CD4-positive, alpha-beta T cell treated with Interleukin-17A for 1 hour (primary cell): ENCODE measurements around the gene NUDT1.
"Not testable (repeated sequence)": the region's sequence is repeated elsewhere in the genome, so short reads cannot be mapped to it uniquely, and the experiment has no call there.

Experiments
- DNase-seq: peaks from one replicate; pipeline ENCODE4 v3.0.0-alpha.2; 2020

The NUDT1 gene

DNA sequence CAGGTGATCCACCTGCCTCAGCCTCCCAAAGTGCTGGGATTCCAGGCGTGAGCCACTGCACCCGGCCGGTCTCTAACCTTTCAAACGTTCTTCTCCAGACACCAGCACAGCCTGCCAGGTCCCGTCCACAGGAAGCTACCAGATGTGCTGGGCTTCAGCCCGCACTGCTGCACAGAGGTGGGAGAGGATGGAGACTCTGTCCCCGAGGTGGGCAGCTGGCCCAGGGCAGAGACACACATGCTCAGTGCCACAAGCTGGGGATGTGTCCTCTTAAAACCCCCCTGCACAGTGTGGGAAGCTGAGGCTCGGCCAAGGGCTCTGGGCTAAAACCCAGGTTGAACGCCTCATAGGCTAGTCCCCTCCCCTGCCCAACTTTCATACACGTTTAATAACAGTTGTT, 9.4 kb downstream of the NUDT1 start:
- DNase-seq, result no peak

DNA sequence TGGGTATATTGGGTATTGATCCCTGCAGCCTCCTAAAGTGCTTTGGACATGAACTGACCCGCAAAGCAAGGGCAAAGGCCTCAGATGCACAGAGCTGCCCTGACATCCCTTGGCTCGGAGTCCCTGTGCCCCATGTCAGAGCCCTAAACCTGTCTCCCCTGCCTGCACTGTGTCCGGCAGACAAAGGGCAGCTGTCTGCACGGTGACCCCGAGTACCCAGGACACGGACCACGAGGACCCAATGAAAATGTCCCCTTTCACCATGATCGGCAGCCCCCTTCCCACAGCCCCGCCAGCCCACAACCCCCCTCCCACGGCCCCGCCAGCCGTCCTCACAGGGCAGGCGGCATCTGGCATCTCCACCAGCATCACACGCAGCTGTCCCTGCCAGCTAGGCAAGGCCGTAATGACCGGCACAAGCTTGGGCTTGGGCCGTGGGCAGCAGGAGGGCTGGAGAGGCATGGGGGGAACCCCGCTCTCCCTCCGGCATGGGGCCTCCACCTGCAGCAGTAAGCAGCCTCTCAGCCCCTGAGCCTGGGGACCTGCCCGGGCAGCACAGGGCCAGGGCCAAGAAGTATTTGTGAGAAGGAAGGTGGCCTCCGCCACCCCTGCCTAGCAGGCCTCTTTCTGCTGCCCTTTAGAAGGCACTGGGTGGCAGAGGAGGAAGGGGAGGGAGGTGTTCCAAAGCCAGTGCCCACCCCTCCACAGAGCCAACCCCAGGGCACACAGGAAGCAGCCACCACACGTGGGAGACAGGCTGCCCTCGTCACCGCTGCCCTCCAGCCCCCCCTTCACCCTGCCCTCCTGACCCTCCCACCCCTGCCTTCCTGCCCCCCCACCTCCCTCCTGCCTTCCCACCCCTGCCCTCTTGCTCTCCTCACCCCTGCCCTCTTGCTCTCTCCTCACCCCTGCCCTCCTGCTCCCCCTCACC, 10.1 kb downstream of the NUDT1 start:
- no peak for DNase-seq

DNA sequence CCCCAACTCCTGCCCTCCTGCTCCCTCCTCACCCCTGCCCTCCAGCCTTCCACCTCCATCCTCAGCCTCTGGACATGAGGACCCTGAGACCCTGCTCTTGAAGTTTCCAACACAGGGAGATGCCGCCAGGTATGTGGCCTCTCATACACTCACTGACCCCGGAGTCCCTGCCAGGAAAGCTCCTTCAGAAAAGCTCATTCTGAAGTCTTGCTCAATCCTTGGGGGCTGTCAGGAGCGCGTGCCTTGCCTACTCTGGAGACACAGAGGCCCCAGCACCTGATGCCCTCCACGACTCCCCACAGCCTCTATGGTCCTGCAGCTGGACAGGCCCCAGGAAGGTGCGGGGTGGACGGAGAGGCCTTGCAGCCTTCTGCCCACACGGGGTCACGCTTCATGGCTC, 11.0 kb downstream of the NUDT1 start:
- no peak for DNase-seq

DNA sequence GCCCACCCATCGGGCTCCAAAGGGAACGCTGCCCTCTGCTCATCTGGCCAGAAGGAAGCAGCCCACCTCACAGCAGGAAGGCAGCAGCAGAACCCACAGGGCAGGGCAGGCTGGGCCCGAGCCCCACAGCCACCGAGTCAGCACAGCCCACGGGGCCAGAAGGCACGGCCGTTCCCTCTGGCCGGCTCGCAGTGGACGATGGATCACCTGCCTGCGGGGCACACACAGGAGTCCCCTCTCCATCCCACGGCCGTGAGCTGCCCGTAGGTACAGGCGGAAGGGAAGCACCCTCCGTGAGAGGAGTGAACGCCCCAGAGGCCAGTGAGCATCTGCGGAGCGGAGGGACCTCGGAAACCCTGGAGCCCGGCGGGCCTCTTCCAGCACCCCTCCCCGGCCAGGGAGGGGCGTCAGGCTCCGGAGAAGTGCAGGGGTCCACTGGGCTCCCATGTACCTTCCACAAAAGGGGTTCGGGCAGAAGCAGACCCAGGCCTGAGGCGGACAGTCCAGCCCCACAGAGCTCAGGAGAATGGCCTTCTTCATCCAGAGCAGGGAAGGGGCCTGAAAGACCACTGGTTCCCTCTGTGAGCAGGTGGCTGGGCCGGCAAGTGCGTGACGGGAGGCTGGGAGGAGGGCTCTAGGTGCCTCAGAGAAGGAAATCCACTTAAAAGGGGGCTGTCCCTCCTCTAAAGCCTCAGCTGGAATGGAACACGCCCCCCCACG, 11.7 kb downstream of the NUDT1 start:
- no peak for DNase-seq

DNA sequence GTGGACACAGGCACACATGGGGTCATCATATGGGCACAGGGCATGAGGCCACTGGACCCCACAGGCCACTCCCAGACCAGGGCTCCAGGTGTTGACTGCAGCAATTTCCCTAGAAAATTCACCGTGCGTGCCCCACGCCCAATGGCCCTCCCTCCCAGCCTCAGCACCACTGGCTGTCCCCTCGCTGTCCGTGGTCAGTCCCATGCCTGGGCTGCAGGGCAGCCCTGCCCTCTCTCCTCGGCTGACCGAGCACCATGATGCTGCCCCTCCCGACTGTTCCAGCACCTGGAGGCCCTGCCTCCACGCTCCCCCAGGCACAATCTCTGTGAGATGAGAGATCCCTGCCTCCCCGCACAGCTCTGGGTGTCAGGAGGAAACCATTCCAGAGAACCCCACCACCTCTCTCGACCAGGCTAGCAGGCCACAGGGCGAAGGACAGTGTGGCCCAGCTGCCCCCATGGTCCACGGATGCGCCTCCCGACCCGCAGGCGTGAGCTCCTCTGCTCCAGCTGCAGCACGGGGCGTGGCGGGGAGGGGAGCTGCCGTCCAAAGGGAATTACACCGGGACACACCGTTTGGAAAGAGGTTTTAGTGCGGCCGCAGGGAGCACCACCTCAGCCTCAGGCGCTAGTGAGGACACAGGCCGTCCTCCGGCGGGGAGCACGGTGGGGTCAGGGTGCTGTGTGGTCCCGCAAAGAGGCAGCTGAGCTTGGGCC, 12.6 kb downstream of the NUDT1 start:
- DNase-seq, result no peak

DNA sequence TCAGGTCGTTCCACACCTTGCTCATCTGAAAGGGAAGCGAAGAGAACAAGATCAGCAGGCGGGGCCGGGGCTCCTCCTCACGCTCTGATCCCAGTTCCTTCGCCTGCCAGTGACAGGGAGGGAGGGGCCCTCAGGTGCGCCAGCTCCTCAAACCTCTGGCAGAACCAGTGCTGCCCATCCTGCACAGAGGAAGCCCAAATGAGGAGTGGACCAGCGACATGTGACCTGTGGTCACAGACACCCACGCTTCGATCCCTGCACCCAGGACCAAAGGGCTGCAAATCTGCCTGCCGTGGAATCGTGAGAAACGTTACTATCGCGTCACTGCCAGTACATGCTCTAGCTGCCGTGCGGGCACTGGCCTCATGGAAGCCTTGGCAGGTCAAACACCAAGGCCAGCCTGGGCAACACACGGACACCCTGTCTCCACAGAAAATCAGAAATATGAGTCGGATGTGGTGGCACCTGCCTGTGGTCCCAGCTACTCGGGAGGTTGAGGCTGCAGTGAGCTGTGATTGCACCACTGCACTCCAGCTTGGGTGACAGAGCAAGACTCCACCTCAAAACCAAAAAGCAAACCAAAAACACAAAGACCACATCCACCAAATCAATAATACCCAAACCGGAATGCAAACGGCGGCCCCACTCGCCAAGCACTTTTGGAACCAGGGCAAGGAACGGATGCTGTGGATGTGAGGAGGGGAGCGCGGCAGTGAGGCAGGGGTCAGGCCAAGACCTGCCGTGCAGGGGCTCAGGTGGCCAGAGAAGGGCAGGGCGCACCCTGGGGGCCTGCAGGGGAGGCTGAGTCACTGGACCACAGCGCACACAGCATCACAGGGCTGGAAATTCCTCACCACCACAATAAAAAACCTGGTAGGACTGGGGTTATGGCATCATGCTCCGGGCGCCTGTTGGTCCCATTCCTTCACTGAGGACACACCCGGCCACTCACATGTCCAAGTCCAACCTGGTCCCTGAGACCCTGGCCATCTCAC, 13.4 kb downstream of the NUDT1 start:
- DNase-seq, result no peak

DNA sequence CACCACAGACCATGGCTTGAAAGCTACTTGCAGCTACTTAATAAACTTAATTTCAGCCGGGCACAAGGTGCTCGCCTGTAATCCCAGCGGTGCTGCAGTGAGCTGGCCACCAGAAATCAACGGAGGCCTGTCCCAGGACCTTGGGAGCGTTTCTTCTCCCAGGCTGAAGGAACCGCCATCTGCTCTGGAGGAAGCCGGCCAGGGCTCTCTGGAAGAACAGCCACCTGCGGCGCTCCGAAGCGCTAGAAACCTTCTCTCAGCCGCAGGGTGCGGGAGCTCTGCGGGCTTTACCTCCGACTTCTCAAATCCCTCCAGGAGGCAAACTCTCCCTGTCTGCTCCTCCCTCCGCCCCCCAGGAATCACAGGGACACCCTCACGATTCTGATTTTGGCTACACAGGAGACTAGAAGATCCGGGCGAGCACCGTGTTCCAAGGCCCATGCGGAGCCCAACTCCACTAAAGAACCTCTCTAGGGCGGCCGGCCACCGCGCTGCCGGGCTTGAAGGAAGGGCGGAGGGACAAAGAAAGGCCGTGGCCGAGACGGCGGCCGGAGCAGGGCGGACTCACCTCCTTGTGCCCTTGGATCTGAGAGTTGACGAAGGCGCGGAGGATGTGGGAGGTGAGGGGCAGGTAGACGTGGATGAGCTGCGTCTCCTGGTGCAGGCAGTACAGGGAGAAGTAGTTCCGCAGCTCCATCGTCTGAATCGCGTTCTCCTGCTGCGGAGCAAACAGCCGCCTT, 14.4 kb downstream of the NUDT1 start:
- no peak for DNase-seq

DNA sequence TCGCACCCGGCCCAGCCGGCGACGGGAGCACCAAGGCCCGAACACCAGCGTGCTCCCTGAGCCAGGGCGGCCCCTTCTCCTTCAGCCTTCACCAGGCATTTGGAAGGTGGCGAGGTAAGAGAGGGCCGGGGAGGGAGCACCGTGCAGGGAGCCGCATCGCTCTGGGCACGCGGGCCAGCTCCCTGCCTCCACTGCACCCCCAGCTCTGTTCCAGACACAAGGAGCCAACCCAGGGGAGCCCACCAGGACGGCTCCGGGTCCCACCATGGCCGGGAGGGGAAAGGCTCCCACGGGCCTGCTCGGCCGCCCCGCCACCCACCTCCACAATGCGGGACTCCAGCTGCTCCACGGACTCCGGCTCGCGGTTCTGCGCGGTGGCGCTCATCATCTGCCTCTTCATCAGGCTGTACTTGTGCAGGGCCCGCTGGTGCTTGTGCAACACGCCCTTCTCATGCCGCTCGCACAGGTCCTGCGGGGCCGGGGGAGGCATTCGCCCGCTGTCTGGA, 15.1 kb downstream of the NUDT1 start:
- no peak for DNase-seq

DNA sequence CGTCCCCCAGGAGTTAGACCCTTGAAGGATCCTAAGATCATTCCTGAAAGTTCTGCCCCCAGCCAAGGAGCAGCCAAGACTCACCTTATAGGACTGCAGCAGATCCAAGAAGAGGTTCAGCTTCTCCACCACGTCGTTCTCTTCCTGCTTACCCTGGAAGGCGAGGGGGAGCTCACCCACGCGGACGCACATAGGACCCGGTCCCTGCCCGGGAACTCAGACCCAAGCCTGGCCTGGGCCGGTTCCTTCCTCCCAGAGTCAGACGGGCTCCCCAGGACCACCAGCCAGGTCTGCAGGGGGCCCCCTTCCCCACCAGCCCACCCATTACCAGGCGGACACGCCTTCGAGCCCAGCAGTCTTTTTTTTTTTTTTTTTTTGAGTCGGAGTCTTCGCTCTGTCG, 15.6 kb downstream of the NUDT1 start:
- no peak for DNase-seq

DNA sequence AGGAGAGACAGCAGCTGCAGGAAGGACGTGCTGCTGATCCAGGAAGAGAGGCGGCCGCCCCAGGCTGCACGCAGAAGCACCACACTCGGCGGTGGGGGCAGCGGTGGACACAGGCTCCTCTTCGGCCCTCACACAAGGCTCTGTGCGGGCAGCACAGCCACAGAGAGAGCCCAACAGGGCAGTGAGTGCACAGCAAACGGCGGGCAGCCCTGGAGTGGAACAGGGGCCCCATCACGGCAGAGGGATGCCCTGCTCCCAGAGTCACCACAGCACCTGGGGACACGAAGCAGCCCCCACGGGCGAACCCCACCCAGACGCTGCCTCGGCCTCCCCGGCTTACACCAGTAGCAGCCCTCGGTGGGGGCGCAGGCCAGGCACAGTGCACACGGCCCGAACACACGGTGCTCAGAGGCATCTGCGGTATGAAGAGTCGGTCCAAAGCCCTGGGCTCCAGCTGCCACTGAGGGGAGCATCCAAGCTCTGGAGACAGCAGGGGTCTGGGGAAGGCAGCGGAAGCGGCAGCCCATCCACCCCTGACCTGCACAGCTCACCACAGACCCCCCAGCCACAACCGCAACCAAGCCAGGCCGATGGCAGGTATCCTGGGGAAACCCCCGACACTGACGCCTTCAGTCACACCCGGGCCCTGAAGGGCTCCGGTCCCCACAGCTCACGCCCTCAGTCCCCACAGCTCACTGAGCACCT, 16.8 kb downstream of the NUDT1 start:
- DNase-seq, result peak; percentile 6

DNA sequence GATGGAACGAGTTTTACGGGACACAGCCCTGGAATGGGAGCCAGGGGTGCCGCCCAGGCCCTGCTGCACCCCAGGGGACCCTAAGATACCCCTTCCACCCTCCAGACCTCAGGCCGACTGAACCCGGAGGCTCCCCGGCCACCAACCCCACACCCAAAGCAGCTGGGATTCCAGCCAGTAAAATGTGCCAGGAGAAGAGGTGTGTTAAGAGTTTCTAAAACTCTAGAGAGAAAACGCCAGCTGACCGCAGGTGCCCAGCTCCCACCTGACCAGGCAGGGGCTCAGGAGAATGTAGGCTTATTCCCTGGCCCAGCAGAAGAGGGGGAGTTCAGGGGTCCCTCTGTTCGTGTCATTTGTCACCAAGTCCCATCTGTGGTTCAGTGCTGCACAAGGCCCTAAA, 17.5 kb downstream of the NUDT1 start:
- DNase-seq, result no peak

DNA sequence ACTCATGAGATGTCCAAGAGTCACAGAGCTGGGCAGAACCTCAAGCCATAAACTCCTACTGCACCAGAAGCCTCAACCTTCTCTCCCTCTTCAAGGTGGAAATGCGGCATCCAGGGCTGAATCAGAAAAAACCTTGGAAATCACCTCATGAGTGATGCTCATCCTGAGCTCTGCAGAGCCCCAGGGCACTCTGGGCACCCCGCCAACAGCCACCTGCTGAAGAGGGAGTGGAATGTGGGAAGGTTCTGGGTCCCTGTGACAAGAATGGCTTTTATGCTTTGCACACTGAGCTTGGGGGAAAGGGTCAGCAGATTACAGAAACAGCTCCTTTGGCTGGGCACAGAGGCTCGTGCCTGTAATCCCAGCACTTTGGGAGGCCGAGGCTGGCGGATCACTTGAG, 18.8 kb downstream of the NUDT1 start:
- no peak for DNase-seq

DNA sequence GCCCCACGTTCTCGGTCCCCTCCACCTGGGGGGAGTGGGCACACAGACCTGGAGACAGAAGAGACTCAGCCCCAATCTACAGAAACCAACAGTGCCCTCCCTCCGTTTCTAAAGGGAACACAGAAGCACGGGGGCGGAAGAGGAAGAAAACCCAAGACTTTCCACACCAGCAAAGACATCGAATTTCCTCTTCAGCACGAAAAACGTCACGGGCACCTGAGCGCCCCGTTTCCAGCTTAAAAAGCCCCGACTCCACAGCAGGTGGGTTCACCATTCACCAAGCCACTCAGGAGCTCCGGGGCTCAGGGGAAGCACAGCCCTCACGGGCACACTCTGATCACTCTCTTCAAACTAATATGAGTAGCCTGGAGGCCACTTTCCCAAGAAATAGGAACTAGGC, 19.6 kb downstream of the NUDT1 start:
- DNase-seq, result peak; percentile 20

DNA sequence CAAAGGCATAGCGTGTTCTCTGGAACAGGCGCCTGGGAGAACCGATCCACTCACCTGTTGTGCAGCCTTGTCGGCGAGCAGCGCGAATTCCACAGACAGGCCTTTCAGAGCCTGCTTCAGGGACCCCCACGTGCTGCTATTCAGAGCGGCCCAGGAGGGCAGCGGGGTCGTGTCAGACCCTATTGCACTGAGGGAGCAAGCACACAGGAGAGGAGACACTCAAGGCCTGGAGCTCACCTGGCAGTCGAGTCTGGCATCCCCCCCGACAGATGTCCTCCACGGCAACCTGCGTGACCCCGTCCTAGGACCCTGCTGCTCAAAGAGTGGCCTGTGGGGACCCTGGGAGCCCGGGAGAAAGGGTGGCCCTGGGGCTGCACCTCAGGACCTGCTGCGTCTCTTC, 21.1 kb downstream of the NUDT1 start:
- no peak for DNase-seq

DNA sequence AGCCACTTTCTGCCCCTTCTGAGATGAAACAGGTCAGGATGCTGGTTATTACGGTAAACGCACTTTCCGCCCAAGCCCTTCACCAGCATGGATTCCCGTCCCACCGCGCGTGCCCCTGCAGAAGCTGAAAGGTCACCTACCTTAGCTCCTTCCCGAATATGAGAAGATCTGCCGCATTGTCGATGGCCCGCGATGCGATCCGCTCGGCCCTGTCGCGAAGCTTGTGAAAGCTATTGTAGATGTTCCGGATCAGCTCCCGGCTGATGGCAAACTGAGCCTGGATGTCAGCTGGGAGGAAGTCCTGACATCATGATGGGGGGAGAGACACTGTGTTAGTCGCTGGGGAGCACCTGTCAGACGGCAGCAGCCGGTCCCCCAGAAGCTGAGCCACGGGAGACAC, 22.1 kb downstream of the NUDT1 start:
- no peak for DNase-seq

DNA sequence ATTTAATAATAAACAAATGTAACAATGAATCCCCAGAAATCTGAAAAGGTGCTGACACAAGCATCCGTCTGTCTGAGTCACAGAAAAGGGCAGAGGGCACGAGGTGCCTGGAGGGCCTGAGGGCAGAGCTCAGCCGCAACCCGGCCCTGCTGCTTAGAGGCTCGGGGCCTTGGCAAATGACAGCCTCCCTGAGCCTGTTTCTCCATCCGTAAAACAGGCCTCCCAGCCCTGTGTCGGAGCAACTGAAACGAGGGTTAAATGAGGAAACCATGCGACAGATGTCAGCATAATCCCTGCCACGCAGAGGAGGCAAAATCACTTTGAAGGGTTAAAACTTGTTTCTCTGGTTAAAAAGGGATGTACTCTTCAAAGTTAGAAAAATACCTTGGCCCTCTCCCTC, 24.9 kb downstream of the NUDT1 start:
- no peak for DNase-seq

DNA sequence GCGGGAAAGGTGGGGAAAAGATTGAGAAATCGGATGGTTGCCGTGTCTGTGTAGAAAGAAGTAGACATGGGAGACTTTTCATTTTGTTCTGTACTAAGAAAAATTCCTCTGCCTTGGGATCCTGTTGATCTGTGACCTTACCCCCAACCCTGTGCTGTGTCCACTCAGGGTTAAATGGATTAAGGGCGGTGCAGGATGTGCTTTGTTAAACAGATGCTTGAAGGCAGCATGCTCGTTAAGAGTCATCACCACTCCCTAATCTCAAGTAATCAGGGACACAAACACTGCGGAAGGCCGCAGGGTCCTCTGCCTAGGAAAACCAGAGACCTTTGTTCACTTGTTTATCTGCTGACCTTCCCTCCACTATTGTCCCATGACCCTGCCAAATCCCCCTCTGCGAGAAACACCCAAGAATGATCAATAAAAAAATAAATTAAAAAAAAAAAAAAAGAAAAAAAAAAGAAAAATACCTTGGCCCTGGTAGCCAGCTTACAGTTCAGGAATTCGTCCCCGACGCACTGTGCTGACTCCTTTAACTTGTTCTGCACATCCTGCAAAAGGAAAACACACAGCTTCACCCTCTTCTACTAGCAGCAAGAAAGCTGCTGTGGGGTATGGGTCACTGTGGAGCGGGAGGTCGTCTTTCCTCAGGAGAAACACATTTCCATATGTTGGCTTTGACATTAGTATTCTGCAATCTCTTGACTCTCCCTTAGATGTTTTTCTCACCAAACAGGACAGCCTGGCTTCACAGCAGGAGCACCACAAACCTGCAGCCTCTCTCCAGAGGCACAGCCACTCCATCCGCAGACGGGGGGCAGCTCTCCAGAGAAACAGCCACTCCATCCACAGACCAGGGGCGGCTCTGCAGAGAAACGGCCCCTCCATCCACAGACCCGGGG, 27.3 kb downstream of the NUDT1 start:
- DNase-seq, result not testable (repeated sequence)

DNA sequence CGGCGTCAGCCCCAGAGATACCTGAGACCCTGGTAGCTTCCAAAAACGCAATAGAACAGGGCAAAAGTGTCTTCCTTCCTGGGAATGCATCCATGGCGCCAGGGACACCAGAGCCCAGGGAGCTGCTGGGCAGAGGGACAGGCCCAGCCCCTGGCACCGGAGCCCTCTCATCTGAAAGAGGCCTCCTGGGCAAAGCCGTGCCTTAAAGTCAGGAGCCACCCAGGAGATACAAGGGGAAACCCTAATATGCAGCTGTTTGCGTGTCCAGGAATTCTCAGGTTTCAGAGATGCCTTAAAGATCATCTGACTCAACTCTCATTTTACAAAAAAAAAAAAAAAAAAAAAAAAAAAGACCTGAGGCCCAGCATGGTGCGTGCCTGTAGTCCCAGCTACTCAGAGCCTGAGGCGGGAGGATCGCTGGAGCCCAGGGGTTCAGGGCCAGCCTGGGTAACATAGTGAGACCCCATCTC, 28.0 kb downstream of the NUDT1 start:
- DNase-seq, result no peak

DNA sequence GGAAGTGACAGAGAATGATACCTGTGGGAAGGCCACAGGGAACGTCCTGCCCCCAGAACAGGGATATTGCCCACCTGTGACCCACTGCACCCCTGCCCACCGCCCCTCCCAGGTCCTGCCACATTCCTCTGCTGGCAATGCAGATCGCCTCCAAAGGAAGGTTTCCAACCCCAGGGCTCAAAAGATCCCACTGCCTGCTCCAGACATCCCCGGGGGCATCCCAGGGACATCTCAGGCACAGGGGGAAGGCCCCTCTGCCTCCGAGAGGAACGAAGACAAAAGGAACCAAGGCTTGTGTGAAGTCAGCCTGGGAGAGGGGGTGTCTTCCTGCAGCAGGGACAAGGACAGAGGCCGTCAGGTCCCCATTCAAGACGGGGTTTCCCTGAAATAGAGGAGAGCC, 28.5 kb downstream of the NUDT1 start:
- DNase-seq, result no peak
